ENCODE results near the gene OR52M1.
"Not testable (repeated sequence)": the region's sequence is repeated elsewhere in the genome, so short reads cannot be mapped to it uniquely, and the experiment has no call there.

OR52M1 gene

DNA sequence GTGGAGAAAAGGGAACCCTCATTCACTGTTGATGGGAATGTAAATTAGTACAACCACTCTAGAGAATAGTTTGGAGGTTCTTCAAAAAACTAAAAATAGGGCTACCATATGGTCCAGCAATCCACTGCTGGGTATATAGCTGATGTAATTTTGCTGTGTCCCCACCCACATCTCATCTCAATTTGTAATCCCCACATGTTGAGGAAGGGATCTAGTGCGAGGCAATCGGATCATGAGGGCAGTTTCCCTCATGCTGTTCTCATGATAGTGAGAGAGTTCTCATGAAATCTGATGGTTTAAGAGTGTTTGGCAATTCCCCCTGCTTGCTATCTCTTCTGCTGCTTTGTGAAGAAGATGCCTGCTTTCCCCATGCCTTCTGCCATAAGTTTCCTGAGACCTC, 17.1 kb upstream of the OR52M1 start:
- H3K4me3 ChIP-seq (ENCODE audit: insufficient read depth, low read depth, low read length), result no peak overlapping the region
- WGBS, 2 experiments, result 98 to 100% methylated on average over 2 of the region's 2 CpGs
- H3K36me3 ChIP-seq (ENCODE audit: control insufficient read depth, insufficient read depth, low read length), result no peaks in the 10 kb centered on the region
- H3K27ac ChIP-seq (ENCODE audit: insufficient read depth, low read depth, low read length, poor library complexity, severe bottlenecking), result no peak overlapping the region
- H3K4me1 ChIP-seq (ENCODE audit: control insufficient read depth, insufficient read depth, low read length), result no peaks in the 10 kb centered on the region
- no peaks in the 10 kb centered on the region for H3K9me3 ChIP-seq (ENCODE audit: control insufficient read depth, low read length)
- H3K27me3 ChIP-seq (ENCODE audit: control insufficient read depth, insufficient read depth, low read length, poor library complexity, severe bottlenecking), result no peaks in the 10 kb centered on the region

DNA sequence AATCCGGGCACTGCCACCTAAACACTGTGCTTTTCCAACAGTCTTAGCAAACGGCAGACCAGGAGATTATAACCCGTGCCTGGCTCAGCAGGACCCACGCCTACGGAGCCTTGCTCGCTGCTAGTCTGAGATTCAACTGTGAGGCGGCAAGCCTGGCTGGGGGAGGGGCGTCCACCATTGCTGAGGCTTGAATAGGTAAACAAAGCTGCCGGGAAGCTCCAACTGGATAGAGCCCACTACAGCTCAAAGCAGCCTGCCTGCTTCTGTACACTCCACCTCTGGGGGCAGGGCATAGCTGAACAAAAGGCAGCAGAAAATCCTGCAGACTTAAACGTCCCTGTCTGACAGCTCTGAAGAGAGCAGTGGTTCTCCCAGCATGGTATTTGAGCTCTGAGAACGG, 13.3 kb upstream of the OR52M1 start:
- H3K27me3 ChIP-seq (ENCODE audit: control insufficient read depth, insufficient read depth, low read length, poor library complexity, severe bottlenecking); H3K27ac ChIP-seq (ENCODE audit: insufficient read depth, low read depth, low read length, poor library complexity, severe bottlenecking); H3K9me3 ChIP-seq (ENCODE audit: control insufficient read depth, low read length); H3K36me3 ChIP-seq (ENCODE audit: control insufficient read depth, insufficient read depth, low read length); H3K4me1 ChIP-seq (ENCODE audit: control insufficient read depth, insufficient read depth, low read length); H3K4me3 ChIP-seq (ENCODE audit: insufficient read depth, low read depth, low read length): not testable (repeated sequence)
- 71 to 81% methylated on average over 11 of the region's 11 CpGs for WGBS, 2 experiments

DNA sequence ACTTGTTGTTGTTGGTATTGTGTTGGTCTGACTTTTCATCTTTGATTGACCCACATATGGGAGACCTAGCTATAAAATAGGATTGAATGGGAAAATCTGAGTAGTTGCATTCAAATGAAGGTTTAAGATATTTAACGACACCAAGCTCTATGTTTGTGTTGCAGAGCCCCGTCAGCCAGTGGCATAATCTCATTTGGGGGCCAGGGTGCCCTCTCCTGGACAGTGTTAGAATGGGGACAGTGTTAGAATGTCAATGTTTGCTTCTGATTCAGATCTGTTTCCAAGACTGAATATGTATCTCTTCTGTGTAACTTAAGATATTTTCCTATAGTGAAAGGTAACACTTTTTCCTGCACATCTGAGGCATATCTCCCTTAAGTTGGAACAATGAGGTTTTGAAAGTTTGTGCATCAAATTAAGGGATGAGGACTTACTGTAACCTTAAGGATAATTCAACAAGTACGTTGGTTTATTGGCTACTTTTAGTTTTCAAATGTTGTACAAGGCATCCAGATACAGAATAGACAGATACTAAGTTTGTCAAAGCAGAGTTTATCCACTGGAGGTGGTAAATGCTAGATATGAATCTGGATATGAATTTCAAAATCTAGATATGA, 5.3 kb upstream of the OR52M1 start:
- 47 to 49% methylated on average over 3 of the region's 3 CpGs for WGBS, 2 experiments
- Histone ChIP-seq H3K27ac (ENCODE audit: insufficient read depth, low read depth, low read length, poor library complexity, severe bottlenecking) (no peak overlapping the region), H3K36me3 (ENCODE audit: control insufficient read depth, insufficient read depth, low read length) (no peaks in the 10 kb centered on the region), H3K27me3 (ENCODE audit: control insufficient read depth, insufficient read depth, low read length, poor library complexity, severe bottlenecking) (no peaks in the 10 kb centered on the region), H3K4me3 (ENCODE audit: insufficient read depth, low read depth, low read length) (no peak overlapping the region), H3K9me3 (ENCODE audit: control insufficient read depth, low read length) (no peaks in the 10 kb centered on the region), H3K4me1 (ENCODE audit: control insufficient read depth, insufficient read depth, low read length) (no peaks in the 10 kb centered on the region)

DNA sequence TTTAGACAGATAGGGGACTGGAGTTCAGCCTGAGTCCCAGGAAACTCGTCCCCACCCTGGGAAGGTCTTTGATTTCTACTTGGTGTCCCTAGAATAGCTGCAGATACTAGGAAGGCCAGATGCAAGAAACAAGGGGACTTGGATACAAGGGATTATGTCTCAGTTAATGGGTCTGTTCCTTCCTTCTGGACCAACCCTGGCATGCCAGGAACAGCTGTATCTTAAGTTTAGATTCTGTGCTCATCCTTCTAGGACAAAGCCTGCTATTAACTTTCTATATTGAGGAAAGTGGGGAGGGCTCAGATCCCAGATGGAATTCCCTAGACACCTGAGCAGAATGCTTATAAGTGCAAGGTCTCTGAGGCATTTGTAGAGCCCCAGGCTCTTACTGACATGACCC, 3.9 kb upstream of the OR52M1 start:
- H3K27ac ChIP-seq (ENCODE audit: insufficient read depth, low read depth, low read length, poor library complexity, severe bottlenecking), result no peak overlapping the region
- no peaks in the 10 kb centered on the region for H3K4me1 ChIP-seq (ENCODE audit: control insufficient read depth, insufficient read depth, low read length)
- H3K27me3 ChIP-seq (ENCODE audit: control insufficient read depth, insufficient read depth, low read length, poor library complexity, severe bottlenecking), result no peaks in the 10 kb centered on the region
- no peaks in the 10 kb centered on the region for H3K36me3 ChIP-seq (ENCODE audit: control insufficient read depth, insufficient read depth, low read length)
- no peaks in the 10 kb centered on the region for H3K9me3 ChIP-seq (ENCODE audit: control insufficient read depth, low read length)
- no peak overlapping the region for H3K4me3 ChIP-seq (ENCODE audit: insufficient read depth, low read depth, low read length)
- 57 to 62% methylated on average over 1 of the region's 1 CpG for WGBS, 2 experiments

DNA sequence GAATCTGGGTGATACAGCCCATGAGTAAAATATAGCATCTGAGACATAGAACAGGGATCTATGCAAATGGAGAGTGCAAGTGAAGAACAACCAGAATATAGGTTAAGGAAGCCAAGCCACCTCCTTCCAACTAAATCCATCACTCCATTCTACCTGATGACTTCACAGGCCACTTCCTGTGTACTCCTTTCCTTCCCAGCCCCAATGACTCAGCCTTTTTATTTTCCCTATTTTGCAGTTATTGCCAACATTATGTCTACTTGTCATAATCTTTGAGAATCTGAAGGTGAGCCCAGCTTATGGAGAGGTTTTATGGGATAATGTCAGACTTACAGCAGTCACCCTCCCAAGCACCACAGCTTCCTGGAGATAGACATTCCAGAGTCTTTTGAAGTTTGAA, 1.4 kb upstream of the OR52M1 start:
- no peak overlapping the region for H3K27ac ChIP-seq (ENCODE audit: insufficient read depth, low read depth, low read length, poor library complexity, severe bottlenecking)
- H3K4me3 ChIP-seq (ENCODE audit: insufficient read depth, low read depth, low read length), result no peak overlapping the region

DNA sequence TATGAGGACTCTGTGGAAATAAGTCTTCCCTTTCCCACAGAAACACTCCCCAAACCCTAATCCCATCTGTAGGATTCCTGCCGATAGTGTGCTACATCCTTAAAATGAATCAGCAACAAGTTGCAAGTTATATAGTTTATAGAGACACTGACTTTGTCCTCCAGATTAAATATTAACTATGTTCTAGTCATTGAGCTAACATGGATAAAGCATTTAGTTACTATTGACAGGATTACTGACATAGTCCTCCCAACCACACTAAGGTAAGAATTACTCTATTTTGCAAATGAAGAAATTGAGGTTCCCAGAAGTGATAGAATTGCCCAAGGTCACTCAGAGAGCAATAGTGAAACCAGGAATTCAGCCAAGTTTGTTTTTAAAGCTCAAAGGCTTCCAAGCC, 1.9 kb downstream of the OR52M1 start:
- no peak overlapping the region for H3K4me3 ChIP-seq (ENCODE audit: insufficient read depth, low read depth, low read length)
- no peak overlapping the region for H3K27ac ChIP-seq (ENCODE audit: insufficient read depth, low read depth, low read length, poor library complexity, severe bottlenecking)
- WGBS, 2 experiments, result 100% methylated on average over 1 of the region's 1 CpG
- no peaks in the 10 kb centered on the region for H3K4me1 ChIP-seq (ENCODE audit: control insufficient read depth, insufficient read depth, low read length)
- H3K36me3 ChIP-seq (ENCODE audit: control insufficient read depth, insufficient read depth, low read length), result no peaks in the 10 kb centered on the region
- H3K27me3 ChIP-seq (ENCODE audit: control insufficient read depth, insufficient read depth, low read length, poor library complexity, severe bottlenecking), result no peaks in the 10 kb centered on the region
- no peaks in the 10 kb centered on the region for H3K9me3 ChIP-seq (ENCODE audit: control insufficient read depth, low read length)

More for the DNA sequence above, 1.4 kb upstream of the OR52M1 start:
- no peaks in the 10 kb centered on the region for H3K4me1 ChIP-seq (ENCODE audit: control insufficient read depth, insufficient read depth, low read length)
- no peaks in the 10 kb centered on the region for H3K27me3 ChIP-seq (ENCODE audit: control insufficient read depth, insufficient read depth, low read length, poor library complexity, severe bottlenecking)
- no peaks in the 10 kb centered on the region for H3K9me3 ChIP-seq (ENCODE audit: control insufficient read depth, low read length)
- H3K36me3 ChIP-seq (ENCODE audit: control insufficient read depth, insufficient read depth, low read length), result no peaks in the 10 kb centered on the region

DNA sequence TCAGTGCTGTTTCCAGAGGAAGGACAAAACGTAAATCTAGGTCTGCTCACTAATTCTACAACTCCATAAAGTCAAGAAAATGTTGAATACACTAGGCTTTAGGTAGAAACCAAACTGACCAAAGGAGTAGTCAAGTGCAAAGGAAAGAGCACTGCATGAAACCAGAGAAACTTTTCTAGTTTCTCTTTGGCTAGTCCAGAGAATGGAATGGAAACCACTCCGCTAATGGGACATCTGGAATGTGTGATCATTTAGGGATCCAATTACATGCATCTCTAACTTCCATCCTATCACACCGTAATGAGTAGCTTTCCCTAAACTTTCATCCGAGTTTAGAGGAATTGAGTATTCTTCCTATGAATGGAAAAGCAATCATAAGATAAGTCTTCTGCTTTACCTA, 2.4 kb downstream of the OR52M1 start:
- Histone ChIP-seq H3K4me3 (ENCODE audit: insufficient read depth, low read depth, low read length) (no peak overlapping the region), H3K36me3 (ENCODE audit: control insufficient read depth, insufficient read depth, low read length) (no peaks in the 10 kb centered on the region), H3K9me3 (ENCODE audit: control insufficient read depth, low read length) (no peaks in the 10 kb centered on the region), H3K27me3 (ENCODE audit: control insufficient read depth, insufficient read depth, low read length, poor library complexity, severe bottlenecking) (no peaks in the 10 kb centered on the region), H3K27ac (ENCODE audit: insufficient read depth, low read depth, low read length, poor library complexity, severe bottlenecking) (no peak overlapping the region), H3K4me1 (ENCODE audit: control insufficient read depth, insufficient read depth, low read length) (no peaks in the 10 kb centered on the region)
- 85 to 86% methylated on average over 2 to 4 of the region's 4 CpGs for WGBS, 2 experiments

DNA sequence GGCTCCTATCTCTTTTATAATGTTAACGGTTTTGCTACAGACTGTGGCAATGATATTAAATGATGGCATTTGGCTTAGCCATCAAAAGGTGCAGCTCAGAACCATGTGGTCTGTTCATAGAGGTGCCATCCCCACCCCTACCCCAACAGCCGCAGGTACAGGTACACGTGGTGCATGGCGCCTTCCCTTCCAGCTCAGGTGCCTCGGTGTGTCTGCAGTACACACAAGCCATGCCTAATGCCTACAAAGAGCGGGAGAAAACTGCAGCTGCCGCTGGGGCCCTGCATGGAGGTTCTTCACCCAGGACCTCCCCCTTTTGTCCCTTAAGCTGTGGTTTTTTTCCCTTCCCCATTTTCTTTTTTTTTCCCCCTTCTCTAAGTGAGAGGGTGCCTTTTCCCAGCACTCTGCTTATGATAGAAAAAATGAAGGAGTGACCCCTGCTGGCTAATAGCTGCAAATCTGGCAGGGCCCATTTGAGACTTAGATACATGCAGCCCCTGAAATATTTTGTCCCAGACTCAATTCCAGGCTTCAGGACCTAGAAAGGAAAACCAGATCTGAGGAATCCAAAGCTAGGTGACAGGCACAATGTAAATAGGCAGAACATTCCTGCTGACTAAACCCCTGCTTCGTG, 6.5 kb downstream of the OR52M1 start:
- no peaks in the 10 kb centered on the region for H3K36me3 ChIP-seq (ENCODE audit: control insufficient read depth, insufficient read depth, low read length)
- H3K27ac ChIP-seq (ENCODE audit: insufficient read depth, low read depth, low read length, poor library complexity, severe bottlenecking), result no peak overlapping the region
- no peaks in the 10 kb centered on the region for H3K27me3 ChIP-seq (ENCODE audit: control insufficient read depth, insufficient read depth, low read length, poor library complexity, severe bottlenecking)
- H3K9me3 ChIP-seq (ENCODE audit: control insufficient read depth, low read length), result no peaks in the 10 kb centered on the region
- H3K4me3 ChIP-seq (ENCODE audit: insufficient read depth, low read depth, low read length), result no peak overlapping the region
- H3K4me1 ChIP-seq (ENCODE audit: control insufficient read depth, insufficient read depth, low read length), result no peaks in the 10 kb centered on the region
- 82 to 85% methylated on average over 8 of the region's 8 CpGs for WGBS, 2 experiments

DNA sequence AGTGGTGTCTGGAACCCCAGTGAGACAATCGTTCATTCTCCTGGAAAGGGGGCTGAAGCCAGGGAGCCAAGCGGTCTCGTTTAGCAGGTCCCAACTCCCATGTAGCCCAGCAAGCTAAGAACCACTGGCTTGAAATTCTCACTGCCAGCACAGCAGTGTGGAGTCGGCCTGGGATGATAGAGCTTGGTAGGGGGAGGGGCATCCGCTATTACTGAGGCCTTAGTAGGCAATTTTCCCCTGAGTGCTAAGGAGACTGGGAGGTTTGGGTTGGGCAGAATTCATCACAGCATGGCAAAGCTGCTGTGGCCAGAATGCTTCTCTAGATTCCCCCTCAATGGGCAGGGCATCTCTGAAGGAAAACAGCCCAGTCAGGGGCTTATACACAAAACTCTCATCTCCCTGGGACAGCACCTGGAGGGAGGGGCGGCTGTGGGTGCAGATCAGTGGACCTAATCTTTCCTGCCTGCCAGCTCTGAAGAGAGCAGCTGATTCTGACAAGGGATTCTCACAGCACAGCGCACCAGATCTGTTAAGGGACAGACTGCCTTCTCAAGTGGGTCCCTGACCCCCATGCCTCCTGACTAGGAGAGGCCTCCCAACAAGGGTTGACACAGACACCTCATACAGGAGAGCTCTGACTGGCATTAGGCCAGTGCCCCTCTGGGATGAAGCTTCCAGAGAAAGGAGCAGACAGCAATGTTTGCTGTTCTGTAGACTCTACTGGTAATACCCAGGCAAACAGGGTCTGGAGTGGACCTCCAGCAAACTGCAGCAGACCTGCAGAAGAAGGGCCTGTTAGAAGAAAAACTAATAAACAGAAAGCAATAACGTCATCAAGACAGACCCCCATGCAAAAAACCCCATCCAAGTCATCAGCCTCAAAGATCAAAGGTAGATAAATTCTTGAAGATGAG, 14.8 kb downstream of the OR52M1 start:
- H3K4me1 ChIP-seq (ENCODE audit: control insufficient read depth, insufficient read depth, low read length), result no peaks in the 10 kb centered on the region
- no peak overlapping the region for H3K4me3 ChIP-seq (ENCODE audit: insufficient read depth, low read depth, low read length)
- no peaks in the 10 kb centered on the region for H3K9me3 ChIP-seq (ENCODE audit: control insufficient read depth, low read length)
- 73 to 82% methylated on average over 7 to 8 of the region's 8 CpGs for WGBS, 2 experiments
- no peaks in the 10 kb centered on the region for H3K27me3 ChIP-seq (ENCODE audit: control insufficient read depth, insufficient read depth, low read length, poor library complexity, severe bottlenecking)
- no peaks in the 10 kb centered on the region for H3K36me3 ChIP-seq (ENCODE audit: control insufficient read depth, insufficient read depth, low read length)
- H3K27ac ChIP-seq (ENCODE audit: insufficient read depth, low read depth, low read length, poor library complexity, severe bottlenecking), result no peak overlapping the region

DNA sequence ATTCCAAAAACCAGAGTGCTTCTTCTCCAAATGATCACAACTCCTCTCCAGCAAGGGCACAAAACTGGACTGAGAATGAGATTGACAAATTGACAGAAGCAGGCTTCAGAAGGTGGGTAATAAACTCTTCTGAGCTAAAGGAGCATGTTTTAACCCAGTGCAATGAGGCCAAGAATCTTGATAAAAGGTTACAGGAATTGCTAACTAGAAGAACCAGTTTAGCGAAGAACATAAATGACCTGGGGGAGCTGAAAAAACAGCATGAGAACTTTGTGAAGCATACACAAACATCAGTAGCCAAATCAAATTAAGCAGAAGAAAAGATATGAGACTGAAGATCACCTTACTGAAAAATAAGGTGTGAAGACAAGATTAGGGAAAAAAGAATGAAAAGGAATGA, 15.5 kb downstream of the OR52M1 start:
- Histone ChIP-seq H3K36me3 (ENCODE audit: control insufficient read depth, insufficient read depth, low read length) (no peaks in the 10 kb centered on the region), H3K27me3 (ENCODE audit: control insufficient read depth, insufficient read depth, low read length, poor library complexity, severe bottlenecking) (no peaks in the 10 kb centered on the region), H3K4me3 (ENCODE audit: insufficient read depth, low read depth, low read length) (no peak overlapping the region), H3K9me3 (ENCODE audit: control insufficient read depth, low read length) (no peaks in the 10 kb centered on the region), H3K4me1 (ENCODE audit: control insufficient read depth, insufficient read depth, low read length) (no peaks in the 10 kb centered on the region), H3K27ac (ENCODE audit: insufficient read depth, low read depth, low read length, poor library complexity, severe bottlenecking) (no peak overlapping the region)
- WGBS, 2 experiments, result 88 to 100% methylated on average over 1 of the region's 1 CpG
